GM19023 (cell line): ENCODE data around the gene MYO7A.
"Not testable (repeated sequence)": the region's sequence is repeated elsewhere in the genome, so short reads cannot be mapped to it uniquely, and the experiment has no call there.

Experiments
- ATAC-seq: cut with Tn5 transposase; IDR thresholded peaks from one replicate; pipeline ENCODE4 v1.9.1; 2021; ENCODE audit warnings: mild to moderate bottlenecking, moderate library complexity; ENCODE audit not compliant: unreplicated experiment

Gene MYO7A

GRCh38 chr11:77092382-77092781 is 35.7 kb upstream of the MYO7A start:
- ATAC-seq, result no peak

- ATAC-seq, result no peak
These were observed 34.8 kb upstream of the MYO7A start for GRCh38 chr11:77093056-77093891.

GRCh38 chr11:77093987-77094840 is 33.8 kb upstream of the MYO7A start:
- ATAC-seq, result no peak

GRCh38 chr11:77094841-77095365 is 33.1 kb upstream of the MYO7A start:
- ATAC-seq, result no peak

GRCh38 chr11:77095551-77096490 is 32.2 kb upstream of the MYO7A start:
- ATAC-seq, result no peak

- ATAC-seq, result no peak
These were observed 31.4 kb upstream of the MYO7A start for GRCh38 chr11:77096591-77097019.

- not testable (repeated sequence) for ATAC-seq
These were observed 30.9 kb upstream of the MYO7A start for GRCh38 chr11:77097180-77097579.

GRCh38 chr11:77100166-77101042 is 27.6 kb upstream of the MYO7A start:
- no peak for ATAC-seq

GRCh38 chr11:77101043-77101537 is 27.0 kb upstream of the MYO7A start:
- no peak for ATAC-seq

- no peak for ATAC-seq
These were observed 25.5 kb upstream of the MYO7A start, which contains the start of gene OMP for GRCh38 chr11:77102246-77103210. OMP (plus strand) TSS chr11:77102840; CDS start chr11:77102840, 0 bp downstream.

GRCh38 chr11:77103319-77103718 is 24.7 kb upstream of the MYO7A start:
- no peak for ATAC-seq

GRCh38 chr11:77104727-77105126 is 23.3 kb upstream of the MYO7A start:
- ATAC-seq, result no peak

- no peak for ATAC-seq
These were observed 21.7 kb upstream of the MYO7A start for GRCh38 chr11:77106321-77106720.

GRCh38 chr11:77106759-77107158 is 21.3 kb upstream of the MYO7A start:
- no peak for ATAC-seq

GRCh38 chr11:77107950-77108349 is 20.1 kb upstream of the MYO7A start:
- ATAC-seq, result no peak

- ATAC-seq, result no peak
These were observed 19.6 kb upstream of the MYO7A start for GRCh38 chr11:77108436-77108835.

GRCh38 chr11:77109236-77110019 is 18.6 kb upstream of the MYO7A start:
- no peak for ATAC-seq
